GM12865 (cell line): ENCODE measurements around the gene PEPD.

Experiments used
- DNase-seq: peaks from one replicate; pipeline ENCODE4 v3.0.0; 2010; ENCODE audit warnings: low read depth
- H3K4me3 ChIP-seq: 2 replicates; pipeline ENCODE4 v1.5.1; 2011; ENCODE audit warnings: mild to moderate bottlenecking, low read depth, low read length, control low read depth
- CTCF ChIP-seq: IDR thresholded peaks from 2 replicates; pipeline ENCODE4 v1.5.1; 2011; ENCODE audit warnings: low read length, control low read depth, low read depth, inconsistent platforms; ENCODE audit not compliant: insufficient read depth; ENCODE audit errors: missing control alignments

PEPD gene

DNA sequence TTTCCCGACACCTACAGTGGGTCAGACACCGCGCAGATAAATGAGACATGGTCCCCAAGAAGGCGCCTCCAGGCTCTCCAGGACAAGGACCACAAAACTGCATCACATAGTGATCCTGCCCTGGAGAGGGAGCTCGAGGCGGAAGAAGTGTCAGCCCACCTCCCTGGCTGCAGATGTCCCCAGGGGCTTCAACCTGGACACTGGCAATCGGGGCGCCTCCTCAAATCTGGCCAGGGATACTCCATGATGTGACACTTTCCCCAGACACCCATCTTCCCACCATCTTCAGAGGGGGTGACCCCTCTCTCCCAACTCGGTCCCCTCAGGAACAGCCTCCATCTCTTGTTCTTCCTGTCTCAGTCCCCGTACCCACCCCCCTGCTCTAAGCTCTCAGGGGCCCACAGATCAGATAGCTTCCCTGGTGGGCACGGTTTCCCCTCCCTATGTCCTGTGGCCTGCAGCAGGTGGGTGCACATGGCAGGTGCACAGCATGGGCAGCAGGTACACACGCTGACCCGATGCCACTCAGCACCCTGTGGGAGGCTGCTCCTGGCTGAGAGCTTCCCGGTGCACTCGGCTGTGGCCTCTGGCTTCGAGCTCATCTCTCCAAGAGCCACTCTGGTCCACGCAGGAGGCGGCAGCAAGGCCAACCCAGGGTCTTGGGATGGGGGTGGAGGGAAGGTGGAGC lies 61.2 kb downstream of the PEPD start:
- H3K4me3 ChIP-seq, result no peak overlapping the region
- TF ChIP-seq CTCF, result no peak
- DNase-seq, result no peak

DNA sequence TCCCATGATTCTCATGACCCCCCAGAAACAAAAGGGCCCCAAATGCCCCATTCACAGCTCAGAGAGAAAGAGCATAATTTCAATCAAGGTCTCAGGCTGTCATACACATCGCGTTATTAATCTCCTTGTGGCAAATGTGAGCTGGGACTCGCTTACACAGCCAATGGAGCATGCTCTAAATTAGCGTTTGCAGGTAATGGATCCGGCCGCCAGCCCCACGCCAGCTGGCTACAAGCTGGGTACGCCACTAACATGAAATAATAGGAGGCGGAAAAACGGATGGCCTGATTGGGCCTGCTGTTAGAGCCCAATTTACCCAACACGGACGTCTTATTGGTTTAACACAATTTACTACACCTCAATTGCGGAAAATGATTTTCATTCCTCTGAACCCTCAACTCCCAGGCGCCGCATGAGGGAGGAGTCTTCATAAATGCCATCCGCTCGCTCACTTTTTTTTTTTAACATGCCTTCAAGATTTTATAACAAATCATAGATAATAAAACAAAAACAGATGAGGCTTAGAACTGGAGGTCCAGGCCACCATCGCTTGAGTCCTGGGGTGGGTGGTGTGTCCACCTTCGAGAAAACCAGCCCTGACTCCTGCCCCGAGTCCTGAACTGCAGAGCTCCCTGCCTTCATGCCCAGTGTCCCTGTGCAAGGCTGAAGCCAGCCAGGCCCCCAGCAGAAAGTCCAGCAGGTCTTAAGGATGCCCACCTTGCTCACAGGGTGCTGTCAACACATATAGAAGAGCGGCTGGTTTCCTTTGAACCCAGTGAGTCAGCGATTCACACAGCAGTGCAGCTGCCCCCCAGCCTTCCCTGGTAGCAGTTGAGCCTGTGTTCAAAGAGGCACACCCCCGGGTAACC lies 62.1 kb downstream of the PEPD start:
- no peak for DNase-seq
- TF ChIP-seq CTCF, result no peak
- no peak overlapping the region for H3K4me3 ChIP-seq

GRCh38 chr19:33458807-33459206 lies 62.8 kb downstream of the PEPD start:
- no peak overlapping the region for H3K4me3 ChIP-seq
- TF ChIP-seq CTCF, result no peak
- no peak for DNase-seq

- H3K4me3 ChIP-seq, result no peak overlapping the region
- TF ChIP-seq CTCF, result no peak
- no peak for DNase-seq
Observed at GRCh38 chr19:33458171-33458633, 63.4 kb downstream of the PEPD start.

DNA sequence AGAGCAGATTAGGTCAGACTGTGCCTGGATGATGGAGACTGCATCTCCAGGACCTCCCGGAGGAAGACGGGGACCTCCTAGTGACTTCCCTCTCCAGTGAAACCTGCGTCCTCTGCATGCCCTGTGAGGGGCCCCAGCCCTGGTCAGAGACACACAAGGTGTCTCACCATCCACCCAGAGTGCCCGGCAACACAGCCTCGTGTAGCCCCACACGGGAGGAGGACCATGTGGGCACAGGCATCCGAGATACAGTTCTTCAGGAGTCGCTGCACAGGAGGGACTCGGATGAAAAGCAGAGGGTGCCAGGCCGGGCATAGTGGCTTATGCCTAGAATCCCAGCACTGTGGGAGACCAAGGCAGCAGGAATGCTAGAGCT lies 64.8 kb downstream of the PEPD start:
- no peak for DNase-seq
- TF ChIP-seq CTCF, result no peak
- no peak overlapping the region for H3K4me3 ChIP-seq

DNA sequence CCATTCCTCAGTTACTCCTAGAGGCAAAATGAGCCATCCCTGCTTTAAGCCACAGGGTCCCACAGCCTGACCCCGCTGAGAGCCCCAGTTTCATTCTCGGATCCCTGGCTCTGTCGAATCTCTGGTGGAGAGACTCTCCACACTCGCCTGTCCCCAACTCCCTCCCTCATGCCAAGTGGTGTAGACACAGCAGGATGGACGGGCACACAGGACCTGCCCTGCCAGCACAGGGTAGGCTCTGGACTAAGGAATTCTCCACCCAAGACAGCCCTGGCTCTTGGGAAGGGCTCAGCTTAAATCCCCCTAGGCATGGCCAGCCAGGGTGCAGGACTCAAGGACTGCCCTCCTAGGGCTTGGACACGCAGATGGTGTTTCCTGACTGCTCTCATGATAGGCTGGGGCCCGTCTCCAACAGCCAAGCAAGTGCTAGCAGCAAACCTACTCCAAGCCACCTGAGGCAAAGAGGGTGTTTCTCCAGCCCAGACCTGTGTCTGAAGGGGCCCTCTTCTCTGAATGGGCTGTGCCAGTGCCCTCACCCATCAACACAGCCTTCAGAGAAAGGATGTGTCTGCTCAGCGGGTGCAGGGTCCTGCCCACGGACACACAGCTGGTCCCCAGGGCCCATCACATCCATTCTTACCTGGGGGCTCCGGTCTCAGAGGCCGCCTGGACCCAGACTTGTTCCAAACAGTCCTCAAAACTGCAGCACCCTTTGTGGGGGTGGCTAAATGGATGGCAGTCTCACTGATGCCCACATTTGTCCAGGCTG lies 65.3 kb downstream of the PEPD start:
- no peak overlapping the region for H3K4me3 ChIP-seq
- TF ChIP-seq CTCF, result no peak
- DNase-seq, result no peak
